Fibroblast of skin of left biceps (primary cell): ENCODE measurements around the gene MUC13.

Experiments
- DNase-seq, 2 experiments: peaks; one replicate each; pipeline ENCODE4 v3.0.0-alpha.2; 2013; ENCODE audit warnings: low read depth in 2 of 2

The MUC13 gene

GRCh38 chr3:124876401-124876878 is 58.1 kb downstream of the MUC13 start:
- DNase-seq = no peak

GRCh38 chr3:124873226-124873625 is 61.3 kb downstream of the MUC13 start:
- no peak for DNase-seq

GRCh38 chr3:124867511-124867910 is 67.0 kb downstream of the MUC13 start:
- no peak for DNase-seq

- no peak for DNase-seq
Measured at GRCh38 chr3:124862006-124862405, 72.5 kb downstream of the MUC13 start.

GRCh38 chr3:124861041-124861440 is 73.5 kb downstream of the MUC13 start:
- no peak for DNase-seq

GRCh38 chr3:124860599-124860998 is 74.0 kb downstream of the MUC13 start:
- peak; percentile 81 to 84 for DNase-seq

GRCh38 chr3:124859025-124859424 is 75.5 kb downstream of the MUC13 start:
- DNase-seq = no peak

GRCh38 chr3:124858275-124858674 is 76.3 kb downstream of the MUC13 start:
- peak in 1 of 2 experiments; percentile 46 for DNase-seq

GRCh38 chr3:124856677-124857076 is 77.9 kb downstream of the MUC13 start:
- no peak for DNase-seq
